Glutamatergic neuron (in vitro differentiated cells): Measurements from ENCODE around the gene CCDC170. TPM values are rescaled to one million over a fixed set of nuclear protein-coding genes. Genes with fewer than 3 reads are reported as not detected.

ENCODE experiments used
- DNase-seq: peaks from one replicate; pipeline ENCODE4 v3.0.0; 2022
- H3K27ac Mint-ChIP-seq: one replicate; pipeline ENCODE4 v1.8.0; 2020; ENCODE audit warnings: mild to moderate bottlenecking, mixed read lengths, inconsistent platforms; ENCODE audit not compliant: unreplicated experiment
- H3K27me3 Mint-ChIP-seq: one replicate; pipeline ENCODE4 v1.8.0; 2020; ENCODE audit warnings: mild to moderate bottlenecking, moderate library complexity, mixed read lengths, inconsistent platforms; ENCODE audit not compliant: unreplicated experiment
- H3K36me3 Mint-ChIP-seq: one replicate; pipeline ENCODE4 v1.8.0; 2020; ENCODE audit warnings: mild to moderate bottlenecking, mixed read lengths, inconsistent platforms; ENCODE audit not compliant: unreplicated experiment
- H3K4me1 Mint-ChIP-seq: one replicate; pipeline ENCODE4 v1.8.0; 2020; ENCODE audit warnings: mild to moderate bottlenecking, low read depth, mixed read lengths, inconsistent platforms; ENCODE audit not compliant: unreplicated experiment
- H3K4me3 Mint-ChIP-seq: one replicate; pipeline ENCODE4 v1.8.0; 2020; ENCODE audit warnings: mild to moderate bottlenecking, mixed read lengths, inconsistent platforms; ENCODE audit not compliant: unreplicated experiment
- H3K9me3 Mint-ChIP-seq: one replicate; pipeline ENCODE4 v1.8.0; 2020; ENCODE audit warnings: mild to moderate bottlenecking, moderate library complexity, mixed read lengths, inconsistent platforms; ENCODE audit not compliant: unreplicated experiment
- total RNA-seq: library from RNA; stranded (reverse); fragmentation: NEBNext Ultra II Directional; extraction: Animal tissue kit (Norgen Biotek cat#: 25700); gene quantifications from one replicate; pipeline ENCODE4 v1.2.1, GENCODE V29; 2021; ENCODE audit not compliant: unreplicated experiment
- TF ChIP-seq, protein P1 (sequence below): fragments of 200-600 bp; sonication (generic); IDR thresholded peaks from one replicate; pipeline ENCODE4 v1.5.0; 2021; ENCODE audit not compliant: partially characterized antibody, unreplicated experiment

Gene CCDC170
- total RNA-seq, 1 donor from 2014 or later = not detected

GRCh38 chr6:151549790-151550189, 56.0 kb downstream of the CCDC170 start:
- no peaks in the 10 kb centered on the region for H3K4me1 Mint-ChIP-seq
- no peak for DNase-seq
- no peaks in the 10 kb centered on the region for H3K9me3 Mint-ChIP-seq
- no peak overlapping the region for H3K4me3 Mint-ChIP-seq
- H3K36me3 Mint-ChIP-seq = no peaks in the 10 kb centered on the region
- TF ChIP-seq, protein P1, sequence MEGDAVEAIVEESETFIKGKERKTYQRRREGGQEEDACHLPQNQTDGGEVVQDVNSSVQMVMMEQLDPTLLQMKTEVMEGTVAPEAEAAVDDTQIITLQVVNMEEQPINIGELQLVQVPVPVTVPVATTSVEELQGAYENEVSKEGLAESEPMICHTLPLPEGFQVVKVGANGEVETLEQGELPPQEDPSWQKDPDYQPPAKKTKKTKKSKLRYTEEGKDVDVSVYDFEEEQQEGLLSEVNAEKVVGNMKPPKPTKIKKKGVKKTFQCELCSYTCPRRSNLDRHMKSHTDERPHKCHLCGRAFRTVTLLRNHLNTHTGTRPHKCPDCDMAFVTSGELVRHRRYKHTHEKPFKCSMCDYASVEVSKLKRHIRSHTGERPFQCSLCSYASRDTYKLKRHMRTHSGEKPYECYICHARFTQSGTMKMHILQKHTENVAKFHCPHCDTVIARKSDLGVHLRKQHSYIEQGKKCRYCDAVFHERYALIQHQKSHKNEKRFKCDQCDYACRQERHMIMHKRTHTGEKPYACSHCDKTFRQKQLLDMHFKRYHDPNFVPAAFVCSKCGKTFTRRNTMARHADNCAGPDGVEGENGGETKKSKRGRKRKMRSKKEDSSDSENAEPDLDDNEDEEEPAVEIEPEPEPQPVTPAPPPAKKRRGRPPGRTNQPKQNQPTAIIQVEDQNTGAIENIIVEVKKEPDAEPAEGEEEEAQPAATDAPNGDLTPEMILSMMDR = no peak
- H3K27ac Mint-ChIP-seq = no peak overlapping the region
- peaks cover 2% of the 10 kb centered on the region for H3K27me3 Mint-ChIP-seq

DNA sequence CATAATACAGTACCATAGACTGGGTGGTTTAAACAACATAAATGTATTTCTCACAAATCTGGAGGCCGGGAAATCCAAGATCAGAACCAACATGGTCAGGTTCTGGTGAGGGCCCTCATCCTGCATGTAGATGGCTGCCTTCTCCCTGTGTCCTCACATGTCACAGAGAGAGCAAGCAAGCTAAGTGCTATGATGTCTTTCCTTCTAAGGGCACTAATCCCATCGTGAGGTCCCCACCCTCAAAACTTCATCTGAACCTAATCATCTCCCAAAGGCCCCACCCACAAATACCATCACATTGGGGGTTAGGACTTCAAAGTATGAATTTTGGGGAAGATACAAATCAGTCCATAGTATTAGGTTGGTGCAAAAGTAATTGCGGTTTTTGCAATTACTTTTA, 56.8 kb downstream of the CCDC170 start:
- no peaks in the 10 kb centered on the region for H3K9me3 Mint-ChIP-seq
- H3K27me3 Mint-ChIP-seq = peaks cover 2% of the 10 kb centered on the region
- no peak for DNase-seq
- no peaks in the 10 kb centered on the region for H3K4me1 Mint-ChIP-seq
- no peaks in the 10 kb centered on the region for H3K36me3 Mint-ChIP-seq
- H3K27ac Mint-ChIP-seq = no peak overlapping the region
- TF ChIP-seq, protein P1 = no peak
- no peak overlapping the region for H3K4me3 Mint-ChIP-seq

DNA sequence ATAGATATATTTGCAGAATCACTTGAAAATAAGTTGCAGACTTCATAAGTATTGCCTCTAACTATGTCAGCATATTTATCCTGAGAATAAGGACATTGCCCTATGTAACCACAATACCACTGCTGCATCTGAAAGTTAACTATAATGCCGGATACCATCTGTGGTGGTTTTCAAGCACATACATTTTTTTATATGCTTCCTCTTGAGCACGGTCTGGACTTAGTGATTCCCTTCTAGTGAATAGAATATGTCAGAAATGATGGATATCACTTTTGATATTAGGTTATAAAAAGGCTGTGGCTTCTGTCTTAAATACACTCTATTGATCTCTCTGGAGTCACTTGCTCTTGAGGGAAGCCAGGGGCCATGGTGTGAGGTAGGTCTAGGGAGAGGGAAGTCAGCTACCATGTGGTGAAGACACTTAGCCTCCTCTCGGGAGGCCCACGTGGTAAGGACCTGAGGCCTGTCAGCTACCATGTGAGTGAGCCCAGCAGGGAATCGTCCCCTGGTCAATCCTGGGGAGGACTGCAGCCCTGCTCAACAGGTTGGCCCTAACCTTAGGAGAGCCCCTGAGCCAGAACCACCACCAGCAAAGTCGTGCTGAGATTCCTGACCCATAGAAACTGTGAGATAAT, 57.5 kb downstream of the CCDC170 start:
- Mint-ChIP-seq H3K9me3 (no peaks in the 10 kb centered on the region), H3K27me3 (peaks cover 2% of the 10 kb centered on the region), H3K4me3 (no peak overlapping the region), H3K27ac (no peak overlapping the region), H3K36me3 (no peaks in the 10 kb centered on the region), H3K4me1 (no peaks in the 10 kb centered on the region)
- TF ChIP-seq, protein P1 = no peak
- no peak for DNase-seq

DNA sequence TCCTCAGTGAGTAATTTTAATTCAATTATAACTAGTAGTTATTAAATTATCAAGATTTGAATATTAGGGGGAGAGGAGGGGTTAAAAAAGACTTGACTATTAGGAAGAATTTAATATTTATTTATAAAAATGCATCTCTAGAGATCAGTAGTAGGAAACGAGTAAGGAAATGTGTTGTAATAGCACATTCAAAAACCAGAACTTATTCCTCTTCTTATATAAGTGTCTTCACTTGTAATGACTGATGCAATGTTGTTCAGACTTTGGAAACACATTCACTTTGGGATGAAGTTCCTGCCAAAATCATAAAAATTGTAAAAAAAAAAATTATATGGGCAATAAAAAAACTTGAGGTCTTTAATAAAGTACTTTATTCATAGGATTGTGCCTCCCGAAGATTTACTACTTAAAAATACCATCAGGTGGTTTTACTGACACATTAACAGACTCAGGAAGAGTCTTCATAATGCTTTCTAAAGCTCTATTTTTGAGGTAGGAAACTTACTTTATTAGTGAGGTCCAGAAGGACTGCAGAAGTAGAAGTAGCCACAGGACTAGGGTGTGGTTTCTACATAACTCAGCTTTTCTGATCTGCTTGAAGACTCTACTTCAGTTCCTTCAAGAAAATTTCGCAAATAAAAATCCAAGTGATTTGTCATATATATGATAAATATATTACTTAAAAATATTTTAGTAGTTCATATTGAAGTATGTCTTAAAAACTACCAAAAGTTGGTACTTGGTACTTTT, 59.8 kb downstream of the CCDC170 start:
- H3K27me3 Mint-ChIP-seq = no peaks in the 10 kb centered on the region
- H3K36me3 Mint-ChIP-seq = no peaks in the 10 kb centered on the region
- no peak for DNase-seq
- no peaks in the 10 kb centered on the region for H3K9me3 Mint-ChIP-seq
- TF ChIP-seq, protein P1 = no peak
- no peaks in the 10 kb centered on the region for H3K4me1 Mint-ChIP-seq
- H3K4me3 Mint-ChIP-seq = no peak overlapping the region
- no peak overlapping the region for H3K27ac Mint-ChIP-seq

DNA sequence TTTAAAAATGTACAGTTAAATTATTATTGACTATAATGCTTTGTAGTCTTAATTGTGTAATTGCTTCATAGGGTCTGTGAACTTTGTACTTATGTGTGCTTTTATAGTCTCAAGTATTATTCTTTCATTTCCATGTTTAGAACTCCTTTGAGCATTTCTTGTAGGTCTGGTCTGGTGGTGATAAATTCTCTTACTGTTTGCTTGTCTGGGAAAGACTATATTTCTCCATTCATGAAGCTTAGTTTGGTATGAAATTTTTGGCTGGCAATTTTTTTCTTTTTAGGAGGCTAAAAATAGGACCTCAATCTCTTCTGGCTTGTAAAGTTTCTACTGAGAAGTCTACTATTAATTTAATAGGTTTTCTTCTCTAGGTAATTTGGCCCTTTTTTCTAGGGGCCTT, 67.4 kb downstream of the CCDC170 start:
- peaks cover 15% of the 10 kb centered on the region for H3K36me3 Mint-ChIP-seq

More for the DNA sequence above, 67.4 kb downstream of the CCDC170 start:
- Mint-ChIP-seq H3K4me1 (no peaks in the 10 kb centered on the region), H3K9me3 (peaks cover 12% of the 10 kb centered on the region), H3K4me3 (no peak overlapping the region), H3K27ac (no peak overlapping the region), H3K27me3 (no peaks in the 10 kb centered on the region)
- TF ChIP-seq, protein P1 = no peak
- DNase-seq = no peak
